ENCODE results near the gene CENPM. TPM values are rescaled to one million over a fixed set of nuclear protein-coding genes. Genes with fewer than 3 reads are reported as not detected.

The CENPM gene
- polyA plus RNA-seq, 1 of the 3 experiments (the other 2 are of a cell fraction) = 15.6 TPM

DNA sequence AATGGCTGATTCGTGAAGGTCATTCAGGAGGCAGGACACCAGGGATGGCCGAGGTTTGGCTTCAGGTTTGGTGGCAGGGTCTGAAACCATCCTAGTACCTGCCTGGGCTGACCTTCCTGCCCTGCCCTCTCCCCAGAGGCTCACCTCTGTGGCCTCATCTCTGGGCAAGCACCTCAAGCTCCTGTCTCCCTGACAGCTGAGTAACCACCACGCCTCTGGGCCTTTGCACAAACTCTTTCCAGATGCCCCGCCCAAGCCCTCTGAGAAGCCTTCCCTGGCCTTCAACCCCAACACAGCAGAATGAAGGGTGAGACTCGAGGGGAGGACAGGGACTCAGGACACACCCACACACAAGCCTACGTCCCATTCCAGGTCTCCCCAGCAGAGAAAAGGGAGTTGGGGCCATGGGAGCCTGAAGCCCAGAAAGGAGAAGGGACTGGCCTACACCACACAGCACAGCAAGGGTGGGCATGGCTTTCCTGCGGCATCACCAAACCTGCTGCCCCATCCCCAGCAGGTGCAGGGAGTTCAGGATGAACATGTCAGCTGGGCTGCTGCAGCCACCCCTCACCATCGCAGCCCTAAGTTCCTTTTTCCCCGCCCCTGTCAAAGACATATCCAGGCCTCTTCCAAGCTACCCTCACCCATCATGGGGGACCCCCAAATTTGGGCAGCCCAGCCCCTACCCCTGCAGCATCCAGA, 34.5 kb downstream of the CENPM start:
- TF ChIP-seq JUND (IDR thresholded peaks at IDR 0.05) (no peak), FOXM1 (IDR thresholded peaks at IDR 0.05; ENCODE audit: low read depth) (no peak), CHD2 (IDR thresholded peaks at IDR 0.05; ENCODE audit: low read length, partially characterized antibody) (no peak), EZH2phosphoT487 (IDR thresholded peaks at IDR 0.05; ENCODE audit: borderline replicate concordance, low read depth) (no peak), TAF1 (IDR thresholded peaks at IDR 0.05; ENCODE audit: borderline replicate concordance, low read depth, low read length) (no peak)
- TF ChIP-seq, protein P1, sequence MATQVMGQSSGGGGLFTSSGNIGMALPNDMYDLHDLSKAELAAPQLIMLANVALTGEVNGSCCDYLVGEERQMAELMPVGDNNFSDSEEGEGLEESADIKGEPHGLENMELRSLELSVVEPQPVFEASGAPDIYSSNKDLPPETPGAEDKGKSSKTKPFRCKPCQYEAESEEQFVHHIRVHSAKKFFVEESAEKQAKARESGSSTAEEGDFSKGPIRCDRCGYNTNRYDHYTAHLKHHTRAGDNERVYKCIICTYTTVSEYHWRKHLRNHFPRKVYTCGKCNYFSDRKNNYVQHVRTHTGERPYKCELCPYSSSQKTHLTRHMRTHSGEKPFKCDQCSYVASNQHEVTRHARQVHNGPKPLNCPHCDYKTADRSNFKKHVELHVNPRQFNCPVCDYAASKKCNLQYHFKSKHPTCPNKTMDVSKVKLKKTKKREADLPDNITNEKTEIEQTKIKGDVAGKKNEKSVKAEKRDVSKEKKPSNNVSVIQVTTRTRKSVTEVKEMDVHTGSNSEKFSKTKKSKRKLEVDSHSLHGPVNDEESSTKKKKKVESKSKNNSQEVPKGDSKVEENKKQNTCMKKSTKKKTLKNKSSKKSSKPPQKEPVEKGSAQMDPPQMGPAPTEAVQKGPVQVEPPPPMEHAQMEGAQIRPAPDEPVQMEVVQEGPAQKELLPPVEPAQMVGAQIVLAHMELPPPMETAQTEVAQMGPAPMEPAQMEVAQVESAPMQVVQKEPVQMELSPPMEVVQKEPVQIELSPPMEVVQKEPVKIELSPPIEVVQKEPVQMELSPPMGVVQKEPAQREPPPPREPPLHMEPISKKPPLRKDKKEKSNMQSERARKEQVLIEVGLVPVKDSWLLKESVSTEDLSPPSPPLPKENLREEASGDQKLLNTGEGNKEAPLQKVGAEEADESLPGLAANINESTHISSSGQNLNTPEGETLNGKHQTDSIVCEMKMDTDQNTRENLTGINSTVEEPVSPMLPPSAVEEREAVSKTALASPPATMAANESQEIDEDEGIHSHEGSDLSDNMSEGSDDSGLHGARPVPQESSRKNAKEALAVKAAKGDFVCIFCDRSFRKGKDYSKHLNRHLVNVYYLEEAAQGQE (IDR thresholded peaks at IDR 0.05; ENCODE audit: low read depth, low read length) = no peak
- TF ChIP-seq, protein P2, sequence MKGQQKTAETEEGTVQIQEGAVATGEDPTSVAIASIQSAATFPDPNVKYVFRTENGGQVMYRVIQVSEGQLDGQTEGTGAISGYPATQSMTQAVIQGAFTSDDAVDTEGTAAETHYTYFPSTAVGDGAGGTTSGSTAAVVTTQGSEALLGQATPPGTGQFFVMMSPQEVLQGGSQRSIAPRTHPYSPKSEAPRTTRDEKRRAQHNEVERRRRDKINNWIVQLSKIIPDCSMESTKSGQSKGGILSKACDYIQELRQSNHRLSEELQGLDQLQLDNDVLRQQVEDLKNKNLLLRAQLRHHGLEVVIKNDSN (IDR thresholded peaks at IDR 0.05; ENCODE audit: borderline replicate concordance, low read depth) = no peak
- TF ChIP-seq, protein P3, sequence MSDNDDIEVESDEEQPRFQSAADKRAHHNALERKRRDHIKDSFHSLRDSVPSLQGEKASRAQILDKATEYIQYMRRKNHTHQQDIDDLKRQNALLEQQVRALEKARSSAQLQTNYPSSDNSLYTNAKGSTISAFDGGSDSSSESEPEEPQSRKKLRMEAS (IDR thresholded peaks at IDR 0.05; ENCODE audit: low read depth) = no peak
- H3K4me2 ChIP-seq = no peak overlapping the region
- WGBS (ENCODE audit: low lambda C conversion rate) = no CpG with 5 or more reads among the region's 9 CpGs
- H3K9me3 ChIP-seq = no peaks in the 10 kb centered on the region
- H3K27me3 ChIP-seq (ENCODE audit: insufficient read depth) = peaks cover 26% of the 10 kb centered on the region; the same call in 1 of the 2 replicates
- no peaks in the 10 kb centered on the region for H3K36me3 ChIP-seq (replicated peaks in 1 of 2; ENCODE audit: control insufficient read depth in 1 of 2, insufficient read depth in 2 of 2, low read length in 1 of 2)
- H3K27ac ChIP-seq (ENCODE audit: low read depth in 2 of 2, low read length in 1 of 2) = no peak overlapping the region
- H3F3A ChIP-seq (replicated peaks; ENCODE audit: insufficient read depth) = no peaks in the 10 kb centered on the region
- H3K9me2 ChIP-seq = no peaks in the 10 kb centered on the region
- H3K4me3 ChIP-seq (ENCODE audit: low read depth in 2 of 2, low read length in 1 of 2) = no peak overlapping the region
- no peaks in the 10 kb centered on the region; a peak in 1 of 4 replicates for H3K4me1 ChIP-seq (ENCODE audit: control insufficient read depth in 1 of 2, insufficient read depth in 2 of 2, low read depth in 1 of 2, low read length in 1 of 2)
- ChIA-PET POLR2A (no interaction called here), CTCF (interaction anchor here (0.6 to 1.5 kb wide), 4 partner anchors 13 to 215 kb away, joined by 3 to 5 read pairs (median 4); partner anchors contain the start of gene TNFRSF13C)
- H3K79me2 ChIP-seq (ENCODE audit: insufficient read depth) = no peaks in the 10 kb centered on the region
- DNase-seq = no peak
- no peaks in the 10 kb centered on the region for H4K20me1 ChIP-seq (ENCODE audit: insufficient read depth)
- no peak overlapping the region for H2AFZ ChIP-seq (ENCODE audit: low read depth)
- H3K9ac ChIP-seq = no peak overlapping the region

DNA sequence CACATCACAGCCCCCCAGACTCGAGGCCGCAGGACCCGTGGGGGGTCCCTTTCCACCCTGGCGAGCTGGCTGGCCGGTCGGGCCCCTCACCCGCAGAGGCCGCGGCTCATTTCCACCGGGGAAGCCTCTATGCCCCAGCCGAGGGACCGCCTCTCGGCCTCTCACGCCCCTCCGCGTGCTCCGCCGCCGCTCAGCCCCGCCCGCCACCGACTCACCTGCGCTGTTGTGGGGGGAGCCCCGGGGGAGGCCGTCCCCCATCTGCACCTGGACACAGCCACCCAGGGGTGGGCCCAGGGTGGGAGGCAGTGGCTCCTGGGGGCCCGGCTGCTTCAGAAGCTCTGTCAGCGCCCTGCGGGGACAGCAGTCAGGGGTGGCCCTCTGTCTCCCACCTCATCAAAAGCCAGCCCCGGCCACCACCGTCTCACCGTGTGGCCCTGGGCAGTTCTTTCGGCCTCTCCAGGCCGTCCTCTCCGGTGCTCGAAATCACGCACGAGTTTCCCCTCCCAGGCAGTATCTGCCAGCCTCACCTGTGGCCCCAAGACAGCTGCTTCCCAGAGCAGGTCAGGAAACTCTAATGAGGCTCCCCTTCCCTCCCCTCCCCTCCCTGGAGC, 35.8 kb downstream of the CENPM start:
- Histone ChIP-seq H3K4me2 (peak overlapping the region; percentile 33; the same call in 1 of the 2 replicates), H3F3A (replicated peaks; ENCODE audit: insufficient read depth) (no peaks in the 10 kb centered on the region), H3K36me3 (replicated peaks in 1 of 2; ENCODE audit: control insufficient read depth in 1 of 2, insufficient read depth in 2 of 2, low read length in 1 of 2) (no peaks in the 10 kb centered on the region), H3K79me2 (ENCODE audit: insufficient read depth) (no peaks in the 10 kb centered on the region), H3K27me3 (ENCODE audit: insufficient read depth) (peaks cover 26% of the 10 kb centered on the region; the same call in 1 of the 2 replicates), H3K27ac (ENCODE audit: low read depth in 2 of 2, low read length in 1 of 2) (no peak overlapping the region), H2AFZ (ENCODE audit: low read depth) (no peak overlapping the region), H3K9ac (no peak overlapping the region), H3K4me1 (ENCODE audit: control insufficient read depth in 1 of 2, insufficient read depth in 2 of 2, low read depth in 1 of 2, low read length in 1 of 2) (no peaks in the 10 kb centered on the region; a peak in 1 of 4 replicates), H3K9me3 (no peaks in the 10 kb centered on the region), H3K9me2 (no peaks in the 10 kb centered on the region), H3K4me3 (ENCODE audit: low read depth in 2 of 2, low read length in 1 of 2) (no peak overlapping the region), H4K20me1 (ENCODE audit: insufficient read depth) (no peaks in the 10 kb centered on the region)
- TF ChIP-seq, protein P2 (IDR thresholded peaks at IDR 0.05; ENCODE audit: borderline replicate concordance, low read depth) = no peak
- TF ChIP-seq POLR2AphosphoS5 (IDR thresholded peaks at IDR 0.05; ENCODE audit: low read depth, low read length) (no peak), MXI1 (IDR thresholded peaks at IDR 0.05; ENCODE audit: low read depth, low read length) (no peak), NRF1 (IDR thresholded peaks at IDR 0.05; ENCODE audit: low read depth, low read length) (no peak)
- TF ChIP-seq, protein P4, sequence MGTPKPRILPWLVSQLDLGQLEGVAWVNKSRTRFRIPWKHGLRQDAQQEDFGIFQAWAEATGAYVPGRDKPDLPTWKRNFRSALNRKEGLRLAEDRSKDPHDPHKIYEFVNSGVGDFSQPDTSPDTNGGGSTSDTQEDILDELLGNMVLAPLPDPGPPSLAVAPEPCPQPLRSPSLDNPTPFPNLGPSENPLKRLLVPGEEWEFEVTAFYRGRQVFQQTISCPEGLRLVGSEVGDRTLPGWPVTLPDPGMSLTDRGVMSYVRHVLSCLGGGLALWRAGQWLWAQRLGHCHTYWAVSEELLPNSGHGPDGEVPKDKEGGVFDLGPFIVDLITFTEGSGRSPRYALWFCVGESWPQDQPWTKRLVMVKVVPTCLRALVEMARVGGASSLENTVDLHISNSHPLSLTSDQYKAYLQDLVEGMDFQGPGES (IDR thresholded peaks at IDR 0.05; ENCODE audit: low read depth, low read length) = no peak
- TF ChIP-seq, protein P5, sequence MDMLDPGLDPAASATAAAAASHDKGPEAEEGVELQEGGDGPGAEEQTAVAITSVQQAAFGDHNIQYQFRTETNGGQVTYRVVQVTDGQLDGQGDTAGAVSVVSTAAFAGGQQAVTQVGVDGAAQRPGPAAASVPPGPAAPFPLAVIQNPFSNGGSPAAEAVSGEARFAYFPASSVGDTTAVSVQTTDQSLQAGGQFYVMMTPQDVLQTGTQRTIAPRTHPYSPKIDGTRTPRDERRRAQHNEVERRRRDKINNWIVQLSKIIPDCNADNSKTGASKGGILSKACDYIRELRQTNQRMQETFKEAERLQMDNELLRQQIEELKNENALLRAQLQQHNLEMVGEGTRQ (IDR thresholded peaks at IDR 0.05; ENCODE audit: borderline replicate concordance, low read depth, low read length) = no peak
- no CpG with 5 or more reads among the region's 37 CpGs for WGBS (ENCODE audit: low lambda C conversion rate)
- DNase-seq = no peak
- ChIA-PET CTCF (interaction anchor here (1.4 to 1.5 kb wide), 2 partner anchors 15 to 214 kb away, joined by 5 read pairs; partner anchors contain the start of gene TNFRSF13C), POLR2A (no interaction called here)
